ENCODE results near the gene BRWD1. TPM values are rescaled to one million over a fixed set of nuclear protein-coding genes. Genes with fewer than 3 reads are reported as not detected.

The BRWD1 gene
- total and polyA plus RNA-seq, 2 of the 8 experiments (the other 6 are each of a cell fraction or from before 2014, with no cell fraction given) = 9.3 to 45.2 TPM

DNA sequence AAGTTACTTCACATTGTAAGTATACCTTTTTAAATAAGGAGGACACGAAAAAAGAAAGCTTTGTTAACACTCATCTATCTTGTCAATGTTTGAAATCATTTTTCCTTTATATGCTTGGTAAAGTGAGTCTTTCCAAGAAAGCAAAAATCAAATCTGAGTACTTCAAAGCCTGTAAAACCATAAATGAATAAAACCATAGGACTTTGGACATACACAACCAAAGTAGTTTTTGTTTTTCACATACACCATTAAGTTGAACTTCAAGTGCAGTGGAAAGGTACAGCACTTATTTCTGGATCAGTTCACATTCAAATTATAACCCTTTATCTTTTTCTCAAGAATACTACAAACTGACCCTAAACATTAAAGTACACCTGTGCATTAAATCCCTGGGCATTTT, 120.1 kb downstream of the BRWD1 start (continued):
- no peak for TF ChIP-seq CBX8 (IDR thresholded peaks at IDR 0.05; ENCODE audit: borderline replicate concordance, low read depth, low read length)
- no peak for TF ChIP-seq JUN (IDR thresholded peaks at IDR 0.05; ENCODE audit: low read depth, low read length)
- no peak for TF ChIP-seq EZH2 (IDR thresholded peaks at IDR 0.05; ENCODE audit: low read depth, low read length, severe bottlenecking)

Data from H1 (cell line).